OCI-LY7 (cell line): Measurements from ENCODE around the gene GRK6. TPM values are rescaled to one million over a fixed set of nuclear protein-coding genes. Genes with fewer than 3 reads are reported as not detected.
A peak's percentile ranks its signal among the peaks of the same experiment; 100 is the strongest.

ENCODE experiments used
- BruUV-seq: library from RNA; stranded (reverse); fragments of 400-500 nt; replicated peaks from 2 replicates; lab custom pipeline; 2021; lab: Mats Ljungman, UMichigan
- CTCF ChIA-PET: fragments of 300-600 bp; sonication (Branson Sonifier 250); formaldehyde crosslinking; loops from one replicate; lab custom pipeline; 2022; ENCODE audit warnings: antibody characterized with exemption; ENCODE audit not compliant: unreplicated experiment; lab: Charles Lee
- POLR2A ChIA-PET: fragments of 300-600 bp; sonication (Branson Sonifier 250); formaldehyde crosslinking; loops from one replicate; lab custom pipeline; 2022; ENCODE audit warnings: antibody characterized with exemption; lab: Charles Lee
- DNase-seq: peaks from one replicate; pipeline ENCODE4 v3.0.0-alpha.2; 2015; ENCODE audit warnings: low spot score
- H2AFZ ChIP-seq: fragments of 200-600 bp; sonication (generic), shearing (Covaris generic); 2 replicates; pipeline ENCODE4 v1.6.1; 2014; ENCODE audit warnings: mild to moderate bottlenecking, antibody characterized with exemption, low read length, moderate library complexity
- H3K27ac ChIP-seq: fragments of 200-600 bp; sonication (generic); 2 replicates; pipeline ENCODE4 v1.5.1; 2014; ENCODE audit warnings: mixed run types, low read depth, mild to moderate bottlenecking, moderate library complexity, low read length, inconsistent platforms; ENCODE audit not compliant: poor library complexity, severe bottlenecking
- H3K36me3 ChIP-seq: fragments of 200-600 bp; sonication (generic); 2 replicates; pipeline ENCODE4 v1.6.1; 2014; ENCODE audit warnings: mild to moderate bottlenecking, antibody characterized with exemption, low read length, moderate library complexity, mixed read lengths; ENCODE audit not compliant: insufficient read depth
- H3K4me1 ChIP-seq: fragments of 200-600 bp; sonication (generic); 2 replicates; pipeline ENCODE4 v1.5.1; 2014; ENCODE audit warnings: mild to moderate bottlenecking, low read length; ENCODE audit not compliant: insufficient read depth, poor library complexity, severe bottlenecking
- H3K4me2 ChIP-seq: fragments of 200-600 bp; sonication (generic); 2 replicates; pipeline ENCODE4 v1.6.1; 2014; ENCODE audit warnings: mild to moderate bottlenecking, low read length
- H3K4me3 ChIP-seq: fragments of 200-600 bp; sonication (generic); 2 replicates; pipeline ENCODE4 v1.5.1; 2014; ENCODE audit warnings: mild to moderate bottlenecking, low read depth, low read length; ENCODE audit not compliant: poor library complexity, severe bottlenecking
- H3K79me2 ChIP-seq: fragments of 200-600 bp; sonication (generic); 2 replicates; pipeline ENCODE4 v1.6.1; 2016; ENCODE audit warnings: low read depth, mild to moderate bottlenecking, low read length, moderate library complexity, mixed read lengths; ENCODE audit not compliant: insufficient read depth
- H3K9me2 ChIP-seq: fragments of 200-600 bp; sonication (generic); 2 replicates; pipeline ENCODE4 v1.6.1; 2016; ENCODE audit warnings: mild to moderate bottlenecking, low read length, mixed read lengths; ENCODE audit not compliant: insufficient read depth
- H3K9me3 ChIP-seq: fragments of 200-600 bp; sonication (generic); 2 replicates; pipeline ENCODE4 v1.6.1; 2014; ENCODE audit warnings: mild to moderate bottlenecking, mixed run types, low read length, mixed read lengths
- H4K20me1 ChIP-seq: fragments of 200-600 bp; sonication (generic); 2 replicates; pipeline ENCODE4 v1.6.1; 2014; ENCODE audit warnings: mild to moderate bottlenecking, antibody characterized with exemption, low read length, moderate library complexity, mixed read lengths; ENCODE audit not compliant: insufficient read depth
- EZH2phosphoT487 ChIP-seq: fragments of 200-600 bp; sonication (generic); IDR thresholded peaks from 2 replicates; pipeline ENCODE4 v1.6.1; 2018; ENCODE audit warnings: low read depth, borderline replicate concordance, mild to moderate bottlenecking, mixed run types, antibody characterized with exemption, low read length, moderate library complexity, mixed read lengths
- intact Hi-C: fragments of 100-400 bp; cut with micrococcal nuclease; formaldehyde crosslinking; loops from one replicate; pipeline ENCODE4 v1.10.0; 2022; ENCODE audit not compliant: unreplicated experiment
- total RNA-seq, 2 experiments: library from RNA; depleted of rRNA in 1 of 2; stranded (reverse); fragments of >200 nt in 1 of 2; shearing (Covaris generic) in 1 of 2; gene quantifications; 2 replicates each; pipeline ENCODE4 v1.2.3, GENCODE V29; 2014 to 2022
- TF ChIP-seq, protein P1 (sequence below): fragments of 200-600 bp; sonication (generic); conservative IDR thresholded peaks from 2 replicates; pipeline ENCODE4 v1.5.1; 2014; ENCODE audit warnings: mild to moderate bottlenecking, antibody characterized with exemption, low read length, moderate library complexity, mixed read lengths

The GRK6 gene
- total RNA-seq, 2 experiments from 2014 or later, result 46.2 to 99.4 TPM

DNA sequence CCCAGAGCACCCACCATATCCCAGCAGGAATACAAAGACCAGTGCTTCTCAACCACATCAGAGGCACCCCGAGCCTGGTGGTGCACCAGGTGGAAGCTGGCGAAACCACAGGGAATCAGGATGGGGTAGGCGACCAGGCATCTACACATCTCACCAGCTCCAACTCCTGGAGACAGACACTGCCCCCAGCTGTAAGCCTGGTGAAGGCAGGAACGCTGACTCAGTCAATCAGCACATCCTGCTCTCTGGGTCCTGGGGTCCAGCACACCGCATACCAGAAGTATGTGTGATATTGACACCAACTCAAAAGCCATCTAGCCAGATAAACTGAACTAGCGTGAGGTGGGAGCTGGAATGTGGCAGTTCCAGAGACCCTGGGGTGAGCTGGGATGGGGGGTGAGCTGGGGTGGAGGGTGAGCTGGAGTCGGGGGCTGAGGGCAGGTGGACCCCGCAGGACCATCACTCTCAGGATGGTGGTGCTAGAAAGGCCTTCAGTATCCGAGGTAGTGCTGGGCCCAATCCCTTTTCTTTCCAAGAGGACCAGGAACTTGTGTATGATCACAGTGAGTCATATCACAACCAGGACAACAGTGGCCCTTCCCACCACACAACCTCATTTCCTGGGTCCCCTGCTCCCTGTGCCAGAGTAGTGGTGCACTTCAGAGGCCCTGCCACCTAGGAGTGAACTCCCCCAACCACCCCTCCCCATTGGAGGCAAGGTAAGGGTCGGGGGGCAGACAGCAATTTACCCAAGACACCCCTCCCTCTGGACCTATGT lies 44.5 kb downstream of the GRK6 start:
- BruUV-seq, result no TSS peak
- H3K79me2 ChIP-seq, result no peaks in the 10 kb centered on the region
- ChIA-PET POLR2A (interaction anchor here (0.6 kb wide), 2 partner anchors 298 to 347 kb away, joined by 3 to 5 read pairs; no protein-coding TSS in a partner anchor), CTCF (no interaction called here)
- H3K4me2 ChIP-seq, result no peak overlapping the region
- H3K9me2 ChIP-seq, result no peaks in the 10 kb centered on the region
- H3K27ac ChIP-seq, result no peak overlapping the region
- H3K4me1 ChIP-seq, result peaks cover 10% of the 10 kb centered on the region
- no peak for TF ChIP-seq EZH2phosphoT487
- TF ChIP-seq, protein P1, sequence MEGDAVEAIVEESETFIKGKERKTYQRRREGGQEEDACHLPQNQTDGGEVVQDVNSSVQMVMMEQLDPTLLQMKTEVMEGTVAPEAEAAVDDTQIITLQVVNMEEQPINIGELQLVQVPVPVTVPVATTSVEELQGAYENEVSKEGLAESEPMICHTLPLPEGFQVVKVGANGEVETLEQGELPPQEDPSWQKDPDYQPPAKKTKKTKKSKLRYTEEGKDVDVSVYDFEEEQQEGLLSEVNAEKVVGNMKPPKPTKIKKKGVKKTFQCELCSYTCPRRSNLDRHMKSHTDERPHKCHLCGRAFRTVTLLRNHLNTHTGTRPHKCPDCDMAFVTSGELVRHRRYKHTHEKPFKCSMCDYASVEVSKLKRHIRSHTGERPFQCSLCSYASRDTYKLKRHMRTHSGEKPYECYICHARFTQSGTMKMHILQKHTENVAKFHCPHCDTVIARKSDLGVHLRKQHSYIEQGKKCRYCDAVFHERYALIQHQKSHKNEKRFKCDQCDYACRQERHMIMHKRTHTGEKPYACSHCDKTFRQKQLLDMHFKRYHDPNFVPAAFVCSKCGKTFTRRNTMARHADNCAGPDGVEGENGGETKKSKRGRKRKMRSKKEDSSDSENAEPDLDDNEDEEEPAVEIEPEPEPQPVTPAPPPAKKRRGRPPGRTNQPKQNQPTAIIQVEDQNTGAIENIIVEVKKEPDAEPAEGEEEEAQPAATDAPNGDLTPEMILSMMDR, result no peak
- no peak overlapping the region for H2AFZ ChIP-seq
- no peaks in the 10 kb centered on the region for H3K9me3 ChIP-seq
- intact Hi-C loops, result no loop called here
- H3K36me3 ChIP-seq, result no peaks in the 10 kb centered on the region
- DNase-seq, result no peak
- H4K20me1 ChIP-seq, result no peaks in the 10 kb centered on the region
- H3K4me3 ChIP-seq, result no peak overlapping the region

DNA sequence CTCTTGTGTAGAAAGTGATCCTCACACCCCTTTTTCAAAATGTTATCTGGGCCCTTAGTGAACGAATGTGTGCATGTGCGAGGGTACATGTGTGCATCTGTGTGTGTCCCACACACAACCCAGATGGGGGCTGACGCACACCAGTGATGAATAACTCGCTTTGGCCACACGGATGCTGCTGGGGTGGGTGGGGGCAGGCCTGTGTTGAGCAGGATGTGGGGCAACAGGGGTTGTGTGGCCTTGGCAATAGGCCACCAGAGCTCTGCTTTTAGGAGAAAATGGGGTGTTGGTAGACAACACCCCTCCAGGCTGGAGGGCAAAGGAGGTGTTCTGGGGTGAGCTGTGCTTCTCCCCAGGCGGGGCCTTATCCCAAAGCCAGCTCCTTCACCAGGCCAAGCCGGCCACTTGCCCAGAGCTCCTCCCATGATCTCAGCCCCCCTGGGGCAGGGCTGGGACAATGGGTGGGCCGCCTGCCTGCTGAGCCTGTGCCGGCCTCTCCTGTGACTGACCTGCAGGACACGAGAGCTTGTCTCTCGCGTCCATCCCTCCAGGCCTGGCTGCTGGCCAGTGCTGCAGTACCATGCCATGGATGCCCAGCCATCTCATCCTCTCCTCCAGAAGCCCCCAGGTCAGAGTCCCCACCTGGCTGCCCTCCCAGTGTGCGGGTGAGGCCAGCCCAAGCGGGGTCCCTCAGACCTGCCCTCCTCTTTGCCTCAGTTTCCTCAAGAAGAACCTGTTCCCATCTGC lies 45.3 kb downstream of the GRK6 start:
- TF ChIP-seq, protein P1, result no peak
- no peak for TF ChIP-seq EZH2phosphoT487
- ChIA-PET CTCF (interaction anchor here (0.7 to 1.1 kb wide), 2 partner anchors 123 to 139 kb away, joined by 3 read pairs; no protein-coding TSS in a partner anchor), POLR2A (interaction anchor here (0.6 kb wide), 2 partner anchors 46 to 348 kb away, joined by 3 read pairs; partner anchors contain the start of gene GRK6)
- DNase-seq, result no peak
- no TSS peak for BruUV-seq
- intact Hi-C loops, result no loop called here
- H3K9me3 ChIP-seq, result no peaks in the 10 kb centered on the region
- no peak overlapping the region for H3K27ac ChIP-seq
- H3K4me2 ChIP-seq, result peak overlapping the region; percentile 67
- H2AFZ ChIP-seq, result no peak overlapping the region
- peak overlapping the region; percentile 65 for H3K4me3 ChIP-seq
- peaks cover 10% of the 10 kb centered on the region for H3K4me1 ChIP-seq
- no peaks in the 10 kb centered on the region for H3K36me3 ChIP-seq
- no peaks in the 10 kb centered on the region for H3K9me2 ChIP-seq
- no peaks in the 10 kb centered on the region for H3K79me2 ChIP-seq
- H4K20me1 ChIP-seq, result no peaks in the 10 kb centered on the region
